NK-92 (cell line): Measurements from ENCODE around the gene HSPB6.
A peak's percentile ranks its signal among the peaks of the same experiment; 100 is the strongest.

ENCODE experiments used
- DNase-seq: peaks from one replicate; lab custom pipeline; 2025; ENCODE audit not compliant: unreplicated experiment; lab: John Stamatoyannopoulos, UW

HSPB6 gene

DNA sequence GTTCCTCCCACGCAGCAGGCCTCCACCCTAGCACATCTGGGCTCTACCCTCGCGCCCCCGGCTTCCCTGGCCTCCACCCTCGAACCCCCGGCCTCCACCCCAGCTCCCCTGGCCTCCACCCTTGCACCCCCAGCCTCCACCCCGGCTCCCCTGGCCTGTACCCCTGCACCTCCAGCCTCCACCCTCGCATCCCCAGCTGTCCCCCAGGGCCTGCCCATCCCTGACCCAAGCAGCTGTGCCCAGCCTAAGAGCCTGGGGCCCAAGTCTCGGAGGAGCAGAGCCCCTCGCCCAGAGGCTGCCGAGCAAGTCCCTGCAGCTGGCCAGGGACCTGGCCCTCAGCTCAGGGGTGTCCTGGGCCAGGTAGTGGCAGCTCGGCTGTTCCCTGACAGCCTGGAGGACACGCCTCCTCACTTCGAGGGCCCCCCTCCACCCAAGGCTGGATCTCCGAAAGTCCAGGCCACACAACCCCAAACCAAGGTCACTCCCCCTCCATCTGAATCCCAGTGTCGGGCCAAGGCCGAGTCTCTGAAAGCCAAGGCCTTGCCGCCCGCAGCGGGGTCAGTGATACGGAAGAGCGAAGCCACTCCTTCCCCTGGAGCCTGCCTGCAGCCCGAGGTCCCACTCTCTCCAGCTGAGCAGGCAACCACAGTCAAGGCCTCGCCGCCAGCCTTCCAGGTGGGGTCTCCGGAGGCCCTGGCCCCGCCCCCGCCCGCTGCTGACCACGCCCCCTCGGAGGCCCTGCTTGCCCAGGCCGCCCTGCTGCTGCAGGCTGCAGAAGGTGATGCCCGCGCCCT lies 10.7 kb upstream of the HSPB6 start:
- DNase-seq: no peak

DNA sequence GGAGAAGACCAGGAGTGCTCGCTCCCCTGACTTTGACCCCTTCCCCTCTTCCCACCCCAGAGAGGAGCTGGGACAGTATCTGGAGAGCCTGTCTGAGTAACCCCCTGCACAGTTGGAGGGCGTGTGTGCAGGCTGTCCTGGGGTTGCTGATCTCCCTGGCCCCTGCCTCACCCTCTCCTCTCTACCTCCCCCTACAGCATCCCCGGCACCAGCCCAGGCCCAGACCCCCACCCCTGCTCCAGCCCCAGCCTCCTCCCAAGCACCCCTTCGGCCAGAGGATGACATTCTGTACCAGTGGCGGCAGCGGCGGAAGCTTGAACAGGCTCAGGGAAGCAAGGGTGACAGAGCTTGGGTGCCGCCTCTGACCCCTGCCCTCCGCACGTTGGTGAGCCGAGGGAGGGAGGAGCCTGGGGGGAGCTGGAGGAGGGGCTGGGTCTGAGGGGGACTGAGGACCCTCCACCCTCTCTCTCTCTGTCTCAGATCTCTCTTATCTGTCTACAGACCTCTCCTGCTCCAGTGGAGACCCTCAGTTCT lies 9.8 kb upstream of the HSPB6 start:
- no peak for DNase-seq

- no peak for DNase-seq
These were observed 7.8 kb upstream of the HSPB6 start for GRCh38 chr19:35764432-35765315.

DNA sequence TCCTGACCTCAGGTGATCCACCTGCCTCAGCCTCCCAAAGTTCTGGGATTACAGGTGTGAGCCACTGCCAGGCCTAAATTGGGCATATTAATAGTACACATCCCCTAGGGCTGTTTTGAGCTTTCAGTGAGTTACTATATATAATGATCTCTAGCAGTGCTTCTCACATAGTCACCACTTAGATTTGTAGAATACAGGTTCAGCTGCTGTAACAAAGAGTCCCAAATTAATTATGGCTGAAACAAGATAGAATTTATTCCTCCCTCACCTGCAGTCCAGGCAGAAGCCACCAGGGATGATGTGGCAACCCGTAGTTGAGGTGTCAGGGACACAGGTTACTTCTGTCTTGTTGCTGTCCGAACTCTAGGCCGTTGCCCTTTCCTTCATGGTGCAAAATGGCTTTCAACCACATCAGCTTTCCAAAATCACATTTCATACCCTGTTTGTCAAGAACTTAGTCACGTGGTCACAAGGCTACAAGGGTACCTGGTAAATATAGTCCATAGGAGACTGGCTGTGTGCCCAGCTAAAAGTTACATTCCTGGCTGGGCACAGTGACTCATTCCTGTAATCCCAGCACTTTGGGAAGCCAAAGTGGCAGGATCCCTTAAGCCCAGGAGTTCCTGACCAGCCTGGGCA lies 4.0 kb upstream of the HSPB6 start:
- no peak for DNase-seq

- no peak for DNase-seq
These were observed 2.9 kb upstream of the HSPB6 start for GRCh38 chr19:35759697-35760096.

DNA sequence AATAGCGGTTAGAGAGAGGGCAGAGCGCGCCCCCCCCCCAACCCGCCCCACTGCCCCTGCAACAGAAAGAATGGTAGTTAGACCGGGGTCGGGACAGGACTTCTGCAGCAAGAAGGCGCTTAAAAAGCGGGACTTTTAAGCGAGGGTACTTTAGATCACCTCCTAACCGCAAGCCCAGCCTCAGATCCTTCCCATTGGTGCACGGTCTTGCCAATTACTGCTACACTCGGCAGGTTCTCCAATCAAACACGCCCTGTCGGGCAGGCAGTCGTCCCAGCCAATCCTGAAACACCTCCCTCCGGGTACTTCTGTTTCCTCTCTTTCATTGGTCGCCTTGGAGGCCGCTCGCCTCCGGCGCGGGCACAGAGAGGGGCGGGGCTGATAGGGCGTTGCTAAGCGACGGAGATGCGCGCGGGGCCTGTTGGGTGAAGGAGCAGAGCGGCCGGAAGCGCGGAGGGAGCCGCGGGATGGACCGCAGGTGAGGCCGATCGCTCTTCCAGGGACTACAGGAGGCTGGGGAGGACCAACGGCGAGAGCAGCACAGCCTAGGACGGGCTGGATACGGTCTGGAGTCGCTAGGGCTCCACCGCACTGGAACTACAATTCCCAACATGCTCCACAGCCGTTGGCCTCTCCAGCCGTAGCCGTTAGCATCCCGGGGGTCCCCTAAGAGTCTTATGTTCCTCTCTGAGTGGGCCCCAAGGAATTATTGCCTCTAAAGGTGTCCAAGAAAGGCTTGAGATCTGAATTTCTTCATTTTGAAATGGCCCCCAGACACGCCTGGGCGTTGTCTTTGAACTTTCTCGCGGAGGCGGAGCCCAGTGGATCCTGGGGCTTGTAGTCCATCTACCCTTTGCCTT lies 1.1 kb upstream of the HSPB6 start, which contains the start of gene PROSER3:
PROSER3 (plus strand) TSS at position 428 of the 860 bp plus-strand sequence; CDS start at position 468, 40 bp downstream.
- DNase-seq: peak; percentile 84

GRCh38 chr19:35757231-35757748 lies 461 bp upstream of the HSPB6 start:
- DNase-seq: no peak

DNA sequence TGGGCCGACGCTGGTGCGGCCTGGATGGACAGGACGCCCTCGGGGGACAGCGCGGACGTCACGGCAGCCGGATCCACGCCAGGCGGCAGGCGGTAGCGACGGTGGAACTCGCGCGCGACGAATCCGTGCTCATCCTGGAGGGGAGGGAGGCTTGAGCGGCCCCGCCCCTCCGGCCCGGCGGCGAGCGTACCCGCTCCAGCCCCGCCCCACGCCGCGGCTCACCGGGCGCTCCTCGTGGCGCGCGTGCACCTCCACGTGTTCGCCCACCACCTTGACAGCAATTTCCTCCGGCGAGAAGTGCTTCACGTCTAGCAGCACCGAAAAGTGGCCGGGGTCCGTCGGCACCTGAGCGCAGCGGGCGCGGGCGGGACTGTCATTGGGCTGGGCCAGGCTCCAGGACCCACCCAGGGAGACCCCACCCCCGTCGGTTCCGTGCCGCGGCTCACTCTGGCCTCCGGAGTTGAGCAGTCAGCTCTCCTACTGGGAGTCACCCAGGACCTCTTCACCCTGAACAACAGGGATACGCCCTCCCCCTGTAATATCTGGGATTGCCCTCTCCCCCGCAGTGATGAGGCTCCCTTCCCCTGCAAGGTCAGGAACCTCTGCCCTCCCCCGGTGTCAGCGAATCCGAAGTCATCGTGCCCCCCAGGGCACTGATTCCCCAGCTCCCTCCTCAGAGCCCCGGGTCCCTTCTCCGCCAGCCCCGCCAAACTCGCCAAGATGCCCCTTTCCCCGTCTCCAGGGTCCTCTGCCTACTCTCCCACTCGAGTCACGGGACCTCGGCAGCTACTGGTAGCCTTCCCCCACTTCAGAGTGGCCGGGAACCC lies 1.1 kb downstream of the HSPB6 start:
- no peak for DNase-seq

- DNase-seq: no peak
These were observed 1.7 kb downstream of the HSPB6 start for GRCh38 chr19:35755131-35755549.

DNA sequence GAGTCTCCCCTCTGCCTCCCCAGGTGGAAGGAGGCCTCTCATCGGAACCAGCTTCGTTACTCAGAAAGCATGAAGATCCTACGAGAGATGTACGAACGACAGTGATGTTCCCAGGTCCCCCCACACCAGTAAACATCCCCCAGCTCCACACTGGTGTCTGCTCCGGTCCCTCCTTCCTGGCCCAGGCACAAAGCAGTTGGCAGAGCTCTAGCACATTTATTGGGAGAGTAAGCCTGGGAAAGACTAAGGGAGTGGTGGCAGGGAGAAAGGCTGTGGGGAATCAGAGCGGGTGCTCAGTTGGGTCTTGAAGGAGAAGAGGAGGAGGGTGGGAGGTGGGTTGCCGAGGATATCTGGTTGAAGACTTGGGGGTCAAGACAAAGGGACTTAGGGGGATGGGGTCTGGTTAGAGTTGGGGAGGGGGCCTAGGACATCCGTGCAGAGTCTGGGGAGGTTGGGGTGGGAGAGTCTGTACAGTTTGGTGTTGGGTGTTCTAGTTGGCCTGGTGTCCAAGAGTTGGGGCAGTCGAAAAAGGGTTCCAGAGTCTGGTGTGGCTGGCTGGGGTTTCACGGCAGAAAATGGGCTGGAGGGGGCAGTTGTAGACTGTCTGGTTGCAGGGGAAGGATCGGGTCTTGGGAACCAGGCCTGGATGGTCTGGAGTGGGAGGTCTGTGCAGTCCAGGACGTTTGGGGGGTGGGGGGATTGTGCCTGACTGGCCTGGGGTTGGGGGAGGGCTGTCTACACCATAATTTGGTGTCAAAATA lies 2.3 kb downstream of the HSPB6 start:
- no peak for DNase-seq

DNA sequence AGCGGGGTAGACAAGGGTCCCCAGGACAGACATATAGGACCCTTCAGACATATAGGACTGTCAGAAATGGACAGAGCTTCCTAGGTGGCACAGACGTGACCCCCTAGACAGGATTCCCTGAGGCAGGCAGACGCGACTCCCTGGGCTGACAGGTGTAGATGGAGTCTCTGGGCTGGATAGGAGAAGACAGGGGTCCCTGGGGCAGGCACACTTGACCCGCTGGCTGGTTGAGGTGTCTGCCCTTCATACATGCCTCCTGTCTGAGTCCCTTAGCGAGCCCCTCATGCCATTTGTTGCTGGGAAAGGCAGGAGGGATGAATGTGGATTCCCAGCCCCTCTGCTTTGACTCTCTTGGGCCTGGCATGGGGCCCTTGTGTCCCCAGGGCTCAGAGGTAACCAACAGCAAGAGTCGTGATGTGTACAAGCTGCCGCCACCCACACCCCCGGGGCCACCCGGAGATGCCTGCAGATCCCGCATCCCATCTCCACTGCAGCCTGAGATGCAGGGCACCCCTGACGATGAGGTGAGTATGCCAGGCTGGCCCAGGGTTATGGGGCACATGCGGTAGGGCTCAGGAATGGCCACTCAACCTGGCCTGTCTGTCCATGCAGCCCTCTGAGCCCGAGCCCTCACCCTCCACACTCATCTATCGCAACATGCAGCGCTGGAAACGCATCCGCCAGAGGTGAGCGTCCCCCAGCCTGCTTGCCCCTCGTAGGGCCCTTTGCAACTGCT lies 3.0 kb downstream of the HSPB6 start:
- DNase-seq: no peak

DNA sequence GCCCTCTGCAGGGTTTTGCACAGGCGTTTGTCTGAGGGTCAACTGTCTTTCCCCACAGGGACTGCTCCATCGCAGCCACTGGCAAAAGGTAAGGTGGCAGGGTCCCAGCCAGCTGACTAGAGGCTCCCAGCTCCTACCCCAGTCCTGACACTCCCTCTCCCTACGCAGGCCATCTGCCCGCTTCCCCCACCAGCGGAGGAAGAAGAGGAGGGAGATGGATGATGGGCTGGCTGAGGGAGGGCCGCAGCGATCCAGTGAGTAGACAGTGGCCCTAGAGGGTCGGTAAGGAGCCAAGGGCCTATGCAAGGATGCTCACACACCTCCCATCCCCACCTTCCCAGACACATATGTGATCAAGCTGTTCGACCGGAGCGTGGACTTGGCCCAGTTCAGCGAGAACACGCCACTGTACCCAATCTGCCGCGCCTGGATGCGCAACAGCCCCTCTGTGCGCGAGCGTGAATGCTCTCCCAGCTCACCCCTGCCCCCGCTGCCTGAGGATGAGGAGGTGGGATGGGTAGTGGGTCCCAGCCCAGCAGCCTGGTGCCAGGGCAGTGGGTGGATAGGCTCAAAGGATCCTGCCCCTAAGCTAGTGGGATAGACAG lies 4.0 kb downstream of the HSPB6 start:
- DNase-seq: no peak

- no peak for DNase-seq
These were observed 4.7 kb downstream of the HSPB6 start for GRCh38 chr19:35751839-35752745.

- DNase-seq: no peak
These were observed 6.7 kb downstream of the HSPB6 start for GRCh38 chr19:35750167-35750566.

DNA sequence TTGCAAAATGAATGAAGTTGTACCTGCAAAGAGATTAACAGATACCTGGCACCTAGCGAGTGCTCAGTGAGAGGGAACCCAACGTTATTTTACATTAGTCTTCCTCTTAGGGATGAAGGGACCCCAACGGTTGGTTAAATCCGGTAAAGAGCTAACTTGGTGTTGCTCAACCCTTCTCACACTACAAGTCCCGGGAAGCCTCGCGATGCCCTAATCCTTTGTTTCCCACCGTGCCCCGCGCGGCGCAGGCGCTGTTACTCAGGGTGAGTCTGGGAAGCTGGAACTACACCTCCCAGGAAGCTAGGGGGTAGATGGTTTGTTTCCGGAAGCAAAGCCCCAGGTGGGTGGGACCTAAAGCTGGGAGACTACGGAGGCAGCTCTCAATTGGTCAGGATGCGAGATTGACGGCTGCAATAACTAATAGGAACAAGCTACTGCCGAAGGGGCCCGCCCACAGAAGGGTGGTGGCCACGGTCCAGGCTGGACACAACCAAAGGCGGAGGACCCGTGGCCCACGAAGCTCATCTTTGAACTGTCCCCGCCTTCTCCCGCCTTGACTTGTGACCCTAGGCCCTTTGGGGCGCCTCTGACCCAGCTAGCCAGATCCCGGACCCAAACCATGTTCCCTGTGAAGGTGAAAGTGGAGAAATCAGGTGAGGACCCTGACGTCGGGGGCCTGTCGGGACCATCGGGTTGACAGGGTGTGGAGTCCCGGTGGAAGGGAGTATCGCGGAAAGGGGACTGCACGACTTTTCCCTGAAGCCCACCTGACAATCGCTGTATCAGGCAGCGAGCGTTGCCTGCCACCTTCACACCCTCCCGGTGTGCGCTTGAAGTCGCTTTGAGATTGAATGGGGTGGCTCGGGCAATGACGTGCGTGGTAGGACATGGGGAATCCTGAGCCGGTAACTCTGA lies 8.5 kb downstream of the HSPB6 start, which contains the start of gene LIN37:
LIN37 (plus strand) TSS at position 471 of the 915 bp plus-strand sequence; CDS start at position 620, 149 bp downstream.
- peak; percentile 96 for DNase-seq
